ENCODE data around the gene IRGQ. TPM values are rescaled to one million over a fixed set of nuclear protein-coding genes. Genes with fewer than 3 reads are reported as not detected.

IRGQ gene
- total RNA-seq, 1 experiment from 2014 or later, result 24.1 TPM

DNA sequence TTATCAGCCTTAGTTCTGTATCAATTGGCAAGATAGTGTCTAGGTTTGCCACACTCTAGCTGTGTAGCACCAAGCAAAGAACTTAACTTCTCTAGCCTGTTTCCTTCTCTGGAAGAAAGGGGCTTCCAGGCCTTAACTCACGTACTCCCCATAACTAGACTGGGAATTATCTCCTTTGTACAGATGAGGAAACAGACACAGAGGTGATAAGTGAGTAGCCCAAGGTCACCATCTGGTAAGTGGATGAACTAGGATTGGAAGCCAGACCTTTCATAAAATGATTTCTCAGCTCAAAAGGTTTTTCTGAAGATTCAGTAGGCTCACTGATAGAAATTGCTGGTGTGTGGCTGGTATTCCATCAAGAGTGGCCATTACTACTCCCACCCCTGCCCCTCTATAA lies 20.4 kb upstream of the IRGQ start:
- no peak overlapping the region for H3K4me2 ChIP-seq (ENCODE audit: insufficient read depth, insufficient read length, low read length)
- no peak overlapping the region for H3K18ac ChIP-seq (ENCODE audit: insufficient read length, low read depth, low read length)
- peaks cover 3% of the 10 kb centered on the region in 2 experiments; a peak in 4 of 5 replicates for H3K9me3 Mint-ChIP-seq
- no peak overlapping the region for H2BK20ac ChIP-seq (ENCODE audit: low read depth, low read length, poor library complexity, severe bottlenecking)
- no peak overlapping the region for H3K56ac ChIP-seq (ENCODE audit: insufficient read length, low read depth, low read length)
- H3K4me1 ChIP-seq (ENCODE audit: insufficient read depth, low read length), result no peaks in the 10 kb centered on the region; the same call in 1 of the 2 replicates
- no peak overlapping the region for H3K27ac ChIP-seq (ENCODE audit: insufficient read length, low read depth, low read length)
- H2BK12ac ChIP-seq (ENCODE audit: insufficient read length, low read depth, low read length), result no peak overlapping the region
- H3K4me1 Mint-ChIP-seq, result peaks cover 11 to 14% of the 10 kb centered on the region in 2 experiments
- DNase-seq, result no peak
- no peaks in the 10 kb centered on the region for H3K9me3 ChIP-seq (ENCODE audit: control insufficient read depth, low read depth, low read length)
- TF ChIP-seq, protein P1, sequence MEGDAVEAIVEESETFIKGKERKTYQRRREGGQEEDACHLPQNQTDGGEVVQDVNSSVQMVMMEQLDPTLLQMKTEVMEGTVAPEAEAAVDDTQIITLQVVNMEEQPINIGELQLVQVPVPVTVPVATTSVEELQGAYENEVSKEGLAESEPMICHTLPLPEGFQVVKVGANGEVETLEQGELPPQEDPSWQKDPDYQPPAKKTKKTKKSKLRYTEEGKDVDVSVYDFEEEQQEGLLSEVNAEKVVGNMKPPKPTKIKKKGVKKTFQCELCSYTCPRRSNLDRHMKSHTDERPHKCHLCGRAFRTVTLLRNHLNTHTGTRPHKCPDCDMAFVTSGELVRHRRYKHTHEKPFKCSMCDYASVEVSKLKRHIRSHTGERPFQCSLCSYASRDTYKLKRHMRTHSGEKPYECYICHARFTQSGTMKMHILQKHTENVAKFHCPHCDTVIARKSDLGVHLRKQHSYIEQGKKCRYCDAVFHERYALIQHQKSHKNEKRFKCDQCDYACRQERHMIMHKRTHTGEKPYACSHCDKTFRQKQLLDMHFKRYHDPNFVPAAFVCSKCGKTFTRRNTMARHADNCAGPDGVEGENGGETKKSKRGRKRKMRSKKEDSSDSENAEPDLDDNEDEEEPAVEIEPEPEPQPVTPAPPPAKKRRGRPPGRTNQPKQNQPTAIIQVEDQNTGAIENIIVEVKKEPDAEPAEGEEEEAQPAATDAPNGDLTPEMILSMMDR (conservative IDR thresholded peaks at IDR 0.05), result no peak
- no peak overlapping the region for H4K91ac ChIP-seq (ENCODE audit: insufficient read length, low read depth, low read length)
- H3K36me3 Mint-ChIP-seq (ENCODE audit: insufficient read depth in 1 of 3, low read depth in 3 of 3), result peaks cover 28 to 30% (median 29%) of the 10 kb centered on the region in 3 experiments
- no peak overlapping the region for H3K14ac ChIP-seq (ENCODE audit: insufficient read depth, low read length)
- peaks cover 14% of the 10 kb centered on the region for H3K23me2 ChIP-seq (ENCODE audit: insufficient read length, low read depth, low read length, poor library complexity, severe bottlenecking)
- no CpG with 5 or more reads among the region's 1 CpG for WGBS (ENCODE audit: extremely low coverage, insufficient read length, low lambda C conversion rate)
- H3K79me1 ChIP-seq (ENCODE audit: insufficient read depth, low read depth, low read length, poor library complexity, severe bottlenecking), result no peaks in the 10 kb centered on the region
- H2AK5ac ChIP-seq (ENCODE audit: insufficient read length, low read length), result no peak overlapping the region
- peak overlapping the region; percentile 19 for H3K9ac ChIP-seq (ENCODE audit: extremely low read depth, insufficient read length, low read length)
- no peaks in the 10 kb centered on the region for H4K20me1 ChIP-seq (ENCODE audit: control insufficient read depth, insufficient read depth, insufficient read length)
- H2AFZ ChIP-seq (ENCODE audit: low read length), result no peak overlapping the region
- H2BK5ac ChIP-seq (ENCODE audit: insufficient read length, low read length), result no peak overlapping the region
- H3T11ph ChIP-seq (ENCODE audit: low read length), result no peak overlapping the region
- H3K27me3 ChIP-seq (ENCODE audit: insufficient read depth, low read length), result no peaks in the 10 kb centered on the region
- H2BK15ac ChIP-seq (ENCODE audit: low read depth, low read length), result no peak overlapping the region
- H4K5ac ChIP-seq (ENCODE audit: insufficient read length, low read depth, low read length), result no peak overlapping the region
- no peaks in the 10 kb centered on the region; the same call in 1 of the 2 replicates for H3K27me3 Mint-ChIP-seq (ENCODE audit: low read depth)
- no peak overlapping the region for H3K27ac Mint-ChIP-seq
- no peak overlapping the region for H4K8ac ChIP-seq (replicated peaks; ENCODE audit: insufficient read length, low read depth, low read length)
- H3K23ac ChIP-seq (ENCODE audit: insufficient read length, low read depth, low read length), result no peak overlapping the region
- H3K4me3 Mint-ChIP-seq, result no peak overlapping the region
- no peaks in the 10 kb centered on the region for H3K79me2 ChIP-seq (ENCODE audit: insufficient read depth, low read length)
- no peak overlapping the region for H3K4ac ChIP-seq (ENCODE audit: low read depth, low read length)
- H2BK120ac ChIP-seq (ENCODE audit: low read depth, low read length, poor library complexity, severe bottlenecking), result no peak overlapping the region
